ENCODE measurements around the gene YWHAG.

DNA sequence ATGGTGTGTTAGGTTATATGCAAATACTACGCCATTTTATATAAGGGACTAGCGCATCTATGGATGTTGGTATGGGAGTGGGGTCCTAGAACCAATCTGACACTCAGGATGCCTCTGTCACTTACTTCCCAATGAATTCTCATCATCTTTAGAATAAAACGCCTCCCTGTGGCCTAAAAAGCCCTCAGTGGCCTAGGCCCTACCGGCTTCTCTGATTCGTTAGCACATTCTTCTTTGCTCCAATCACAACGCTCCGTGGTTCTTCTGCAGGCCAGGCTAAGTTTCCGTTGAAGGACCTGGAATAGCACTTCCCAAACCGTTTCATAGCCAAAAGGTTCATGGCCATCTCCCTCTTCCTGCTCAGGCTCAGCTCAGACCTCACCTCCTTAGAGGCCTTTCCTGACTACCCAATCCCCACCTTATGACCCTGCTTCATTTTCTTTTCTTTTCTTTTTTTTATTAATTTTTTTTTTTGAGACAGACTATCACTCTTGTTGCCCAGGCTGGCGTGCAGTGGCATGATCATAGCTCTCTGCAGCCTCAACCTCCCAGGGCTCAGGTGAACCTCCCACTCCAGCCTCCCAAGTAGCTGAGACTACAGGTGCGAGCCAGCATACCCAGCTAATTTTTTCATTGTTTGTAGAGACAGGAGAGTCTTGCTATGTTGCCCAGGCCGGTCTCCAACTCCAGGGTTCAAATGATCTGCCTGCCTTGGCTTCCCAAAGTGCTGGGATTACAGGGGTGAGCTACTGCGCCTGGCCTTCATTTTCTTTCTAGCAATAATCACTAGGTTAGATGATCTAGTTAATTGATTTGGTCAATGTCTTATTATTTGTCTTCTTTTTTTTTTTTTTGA is 24.5 kb upstream of the YWHAG start:
- TF ChIP-seq POLR2A (IDR thresholded peaks at IDR 0.05) (no peak), EP300 (IDR thresholded peaks at IDR 0.05) (no peak), POLR2AphosphoS5 (IDR thresholded peaks at IDR 0.05) (no peak)
- TF ChIP-seq, protein P1, sequence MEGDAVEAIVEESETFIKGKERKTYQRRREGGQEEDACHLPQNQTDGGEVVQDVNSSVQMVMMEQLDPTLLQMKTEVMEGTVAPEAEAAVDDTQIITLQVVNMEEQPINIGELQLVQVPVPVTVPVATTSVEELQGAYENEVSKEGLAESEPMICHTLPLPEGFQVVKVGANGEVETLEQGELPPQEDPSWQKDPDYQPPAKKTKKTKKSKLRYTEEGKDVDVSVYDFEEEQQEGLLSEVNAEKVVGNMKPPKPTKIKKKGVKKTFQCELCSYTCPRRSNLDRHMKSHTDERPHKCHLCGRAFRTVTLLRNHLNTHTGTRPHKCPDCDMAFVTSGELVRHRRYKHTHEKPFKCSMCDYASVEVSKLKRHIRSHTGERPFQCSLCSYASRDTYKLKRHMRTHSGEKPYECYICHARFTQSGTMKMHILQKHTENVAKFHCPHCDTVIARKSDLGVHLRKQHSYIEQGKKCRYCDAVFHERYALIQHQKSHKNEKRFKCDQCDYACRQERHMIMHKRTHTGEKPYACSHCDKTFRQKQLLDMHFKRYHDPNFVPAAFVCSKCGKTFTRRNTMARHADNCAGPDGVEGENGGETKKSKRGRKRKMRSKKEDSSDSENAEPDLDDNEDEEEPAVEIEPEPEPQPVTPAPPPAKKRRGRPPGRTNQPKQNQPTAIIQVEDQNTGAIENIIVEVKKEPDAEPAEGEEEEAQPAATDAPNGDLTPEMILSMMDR (IDR thresholded peaks at IDR 0.05), result no peak
